HG03066 (cell line): ENCODE results near the gene CXCR5.

ENCODE experiments used
- ATAC-seq: cut with Tn5 transposase; IDR thresholded peaks from one replicate; pipeline ENCODE4 v1.9.1; 2021; ENCODE audit warnings: low read depth; ENCODE audit not compliant: unreplicated experiment

CXCR5 gene

GRCh38 chr11:118873804-118874203 lies 9.9 kb upstream of the CXCR5 start:
- no peak for ATAC-seq

- peak; percentile 8 for ATAC-seq
Observed at GRCh38 chr11:118876286-118876685, 7.4 kb upstream of the CXCR5 start.

- no peak for ATAC-seq
Observed at GRCh38 chr11:118877487-118878162, 6.1 kb upstream of the CXCR5 start.

- ATAC-seq, result no peak
Observed at GRCh38 chr11:118878163-118878563, 5.5 kb upstream of the CXCR5 start.

GRCh38 chr11:118881228-118881627 lies 2.5 kb upstream of the CXCR5 start:
- ATAC-seq, result no peak

- no peak for ATAC-seq
Observed at GRCh38 chr11:118882491-118882890, 1.2 kb upstream of the CXCR5 start.

GRCh38 chr11:118883004-118883367 lies 706 bp upstream of the CXCR5 start:
- no peak for ATAC-seq

- ATAC-seq, result no peak
Observed at GRCh38 chr11:118884875-118885274, 1.2 kb downstream of the CXCR5 start.

GRCh38 chr11:118885319-118885718 lies 1.6 kb downstream of the CXCR5 start:
- no peak for ATAC-seq

- no peak for ATAC-seq
Observed at GRCh38 chr11:118885831-118886565, 2.3 kb downstream of the CXCR5 start.

GRCh38 chr11:118886681-118887111 lies 3.0 kb downstream of the CXCR5 start:
- ATAC-seq, result no peak

GRCh38 chr11:118887206-118887605 lies 3.5 kb downstream of the CXCR5 start:
- ATAC-seq, result no peak

GRCh38 chr11:118888398-118888797 lies 4.7 kb downstream of the CXCR5 start:
- ATAC-seq, result no peak

- no peak for ATAC-seq
Observed at GRCh38 chr11:118889797-118890196, 6.1 kb downstream of the CXCR5 start.

GRCh38 chr11:118892514-118892913 lies 8.8 kb downstream of the CXCR5 start:
- ATAC-seq, result no peak

- ATAC-seq, result no peak
Observed at GRCh38 chr11:118892964-118893363, 9.3 kb downstream of the CXCR5 start.

- ATAC-seq, result no peak
Observed at GRCh38 chr11:118893662-118894061, 10.0 kb downstream of the CXCR5 start.

GRCh38 chr11:118894192-118894591 lies 10.5 kb downstream of the CXCR5 start:
- no peak for ATAC-seq

GRCh38 chr11:118895093-118896039 lies 11.7 kb downstream of the CXCR5 start:
- ATAC-seq, result no peak

GRCh38 chr11:118896472-118896913 lies 12.8 kb downstream of the CXCR5 start:
- no peak for ATAC-seq
